Stimulated activated CD8-positive, alpha-beta memory T cell treated with anti-CD3 and anti-CD28 coated beads, Interleukin-15, amount 100 ng/mL, for 1 hour (primary cell): ENCODE results near the gene SH2D3C.
"Not testable (repeated sequence)": the region's sequence is repeated elsewhere in the genome, so short reads cannot be mapped to it uniquely, and the experiment has no call there.

Experiments
- DNase-seq: peaks from one replicate; pipeline ENCODE4 v3.0.0-alpha.2; 2020; ENCODE audit warnings: low read depth

The SH2D3C gene

DNA sequence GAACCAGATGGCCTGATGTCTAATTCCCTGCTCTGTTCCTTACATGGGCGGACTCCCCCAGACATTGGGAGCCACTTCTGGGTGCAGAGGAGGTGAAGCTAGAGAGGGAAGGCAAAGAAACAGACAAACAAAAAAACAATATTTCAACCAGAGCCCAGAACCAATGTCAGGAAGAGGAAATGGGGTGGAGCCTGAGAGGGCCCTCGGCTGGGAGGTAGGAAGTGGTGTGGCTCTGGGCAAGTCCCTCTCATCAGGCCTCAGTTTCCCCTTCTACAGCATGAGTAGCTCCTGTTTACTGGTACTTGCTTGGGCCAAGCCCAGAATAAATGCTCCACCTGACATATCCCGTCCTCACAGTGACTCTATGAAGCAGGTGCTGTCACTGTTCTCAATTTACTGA is 11.1 kb downstream of the SH2D3C start:
- no peak for DNase-seq

DNA sequence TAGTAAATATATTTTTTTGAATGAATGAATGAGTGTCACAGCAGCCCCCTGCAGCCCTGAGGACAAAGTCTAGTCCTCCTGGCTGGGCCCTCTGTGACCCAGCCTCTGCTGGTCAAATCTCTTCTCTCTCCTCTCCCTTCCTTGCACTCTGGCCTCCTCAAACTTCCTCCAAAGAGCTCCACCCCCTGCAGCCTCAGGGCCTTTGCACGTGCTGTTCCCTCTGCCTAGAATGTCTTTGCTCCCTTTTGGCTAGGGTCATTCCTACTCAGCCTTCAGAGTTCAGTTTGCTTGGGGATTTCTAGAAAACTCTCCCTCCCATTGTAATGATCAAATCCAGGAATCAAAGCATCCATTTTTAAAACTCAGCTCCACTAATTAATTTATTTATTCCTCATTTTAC is 13.0 kb downstream of the SH2D3C start:
- no peak for DNase-seq

DNA sequence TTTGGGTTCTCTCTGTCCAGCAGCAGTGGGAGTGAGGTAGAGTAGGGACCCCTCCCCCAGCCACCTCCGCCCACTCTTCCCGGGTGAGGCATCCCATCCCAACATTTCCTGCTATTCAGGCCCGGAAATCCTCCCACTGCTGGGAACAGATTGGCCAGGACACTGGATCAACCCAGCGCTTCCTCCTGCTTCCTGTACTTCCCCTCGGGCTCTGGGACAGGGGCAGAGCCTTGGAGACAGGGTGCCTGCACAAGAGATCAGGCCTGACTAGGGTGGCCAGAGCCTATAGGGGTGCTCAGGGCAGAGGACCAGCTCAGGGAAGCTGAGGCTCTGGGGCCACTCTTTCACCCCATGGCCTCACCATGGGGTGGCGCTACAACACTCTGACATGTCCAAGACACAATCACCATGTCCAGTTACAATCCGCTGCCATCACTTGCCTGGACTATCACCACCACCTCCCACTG is 14.5 kb downstream of the SH2D3C start:
- no peak for DNase-seq

DNA sequence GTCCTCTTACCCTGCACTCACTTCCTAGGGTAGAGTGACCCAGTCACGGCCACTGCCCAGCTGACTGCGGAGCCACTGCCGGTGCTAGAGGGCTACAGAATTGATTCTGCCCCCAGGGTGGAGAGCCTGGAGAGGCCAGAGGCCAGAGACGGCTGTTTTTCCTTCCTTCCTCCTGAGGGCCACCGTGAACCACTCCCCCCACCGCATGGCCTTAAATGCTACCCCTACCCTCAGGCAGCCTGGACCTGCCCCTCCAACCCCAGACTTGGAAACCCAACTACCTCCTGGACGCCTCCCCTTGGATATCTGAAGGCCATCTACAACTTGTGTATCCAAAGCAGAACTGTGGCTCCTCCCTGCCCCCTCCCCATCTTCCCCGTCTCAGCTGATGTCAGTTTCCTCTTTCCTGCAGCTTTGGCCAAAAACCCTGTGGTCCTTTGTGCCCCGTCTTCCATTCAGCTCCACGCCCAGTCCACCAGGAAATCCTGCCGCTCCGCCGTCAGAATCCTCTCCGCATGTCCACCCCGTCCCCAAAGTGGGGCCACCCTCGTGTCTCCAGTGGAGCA is 16.3 kb downstream of the SH2D3C start:
- no peak for DNase-seq

DNA sequence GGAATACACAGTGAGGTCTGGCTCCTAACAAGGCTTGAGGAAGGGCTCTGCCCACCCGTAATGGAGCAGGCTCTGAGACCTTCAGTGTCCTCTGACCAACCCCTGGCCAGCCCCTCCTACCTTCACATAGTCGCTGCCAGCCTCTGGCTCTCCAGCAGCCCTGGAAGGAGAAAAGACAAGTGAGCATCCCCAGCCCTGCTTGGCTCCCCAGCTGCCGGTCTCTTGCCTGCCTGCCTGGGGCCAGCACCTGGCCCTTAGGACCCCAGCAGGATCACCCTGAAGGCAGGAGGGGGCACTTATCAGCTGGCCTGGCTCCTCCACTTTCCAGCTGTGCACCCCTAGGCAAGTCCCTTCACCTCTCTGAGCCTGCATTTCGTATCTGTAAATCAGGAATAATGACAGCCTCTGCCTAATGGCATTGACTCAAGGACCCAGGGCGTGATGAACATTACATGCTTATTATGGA is 16.9 kb downstream of the SH2D3C start:
- no peak for DNase-seq

- no peak for DNase-seq
Observed at GRCh38 chr9:127761061-127761460, 17.4 kb downstream of the SH2D3C start.

GRCh38 chr9:127758843-127759242 is 19.6 kb downstream of the SH2D3C start:
- DNase-seq = no peak

DNA sequence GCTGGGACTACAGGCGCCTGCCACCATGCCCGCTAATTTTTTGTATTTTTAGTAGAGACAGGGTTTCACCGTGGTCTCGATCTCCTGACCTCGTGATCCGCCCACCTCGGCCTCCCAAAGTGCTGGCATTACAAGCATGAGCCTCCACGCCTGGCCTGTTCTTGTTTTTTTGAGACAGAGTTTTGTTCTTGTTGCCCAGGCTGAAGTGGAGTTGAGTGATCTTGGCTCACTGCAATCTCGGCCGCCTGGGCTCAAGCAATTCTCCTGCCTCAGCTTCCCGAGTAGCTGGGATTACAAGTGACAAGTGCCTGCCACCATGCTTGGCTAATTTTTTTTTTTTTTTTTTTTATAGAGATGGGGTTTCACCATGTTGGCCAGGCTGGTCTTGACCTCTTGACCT is 21.7 kb downstream of the SH2D3C start:
- not testable (repeated sequence) for DNase-seq

- DNase-seq = no peak
Observed at GRCh38 chr9:127756233-127756632, 22.2 kb downstream of the SH2D3C start.

- no peak for DNase-seq
Observed at GRCh38 chr9:127755061-127756060, 23.1 kb downstream of the SH2D3C start.

DNA sequence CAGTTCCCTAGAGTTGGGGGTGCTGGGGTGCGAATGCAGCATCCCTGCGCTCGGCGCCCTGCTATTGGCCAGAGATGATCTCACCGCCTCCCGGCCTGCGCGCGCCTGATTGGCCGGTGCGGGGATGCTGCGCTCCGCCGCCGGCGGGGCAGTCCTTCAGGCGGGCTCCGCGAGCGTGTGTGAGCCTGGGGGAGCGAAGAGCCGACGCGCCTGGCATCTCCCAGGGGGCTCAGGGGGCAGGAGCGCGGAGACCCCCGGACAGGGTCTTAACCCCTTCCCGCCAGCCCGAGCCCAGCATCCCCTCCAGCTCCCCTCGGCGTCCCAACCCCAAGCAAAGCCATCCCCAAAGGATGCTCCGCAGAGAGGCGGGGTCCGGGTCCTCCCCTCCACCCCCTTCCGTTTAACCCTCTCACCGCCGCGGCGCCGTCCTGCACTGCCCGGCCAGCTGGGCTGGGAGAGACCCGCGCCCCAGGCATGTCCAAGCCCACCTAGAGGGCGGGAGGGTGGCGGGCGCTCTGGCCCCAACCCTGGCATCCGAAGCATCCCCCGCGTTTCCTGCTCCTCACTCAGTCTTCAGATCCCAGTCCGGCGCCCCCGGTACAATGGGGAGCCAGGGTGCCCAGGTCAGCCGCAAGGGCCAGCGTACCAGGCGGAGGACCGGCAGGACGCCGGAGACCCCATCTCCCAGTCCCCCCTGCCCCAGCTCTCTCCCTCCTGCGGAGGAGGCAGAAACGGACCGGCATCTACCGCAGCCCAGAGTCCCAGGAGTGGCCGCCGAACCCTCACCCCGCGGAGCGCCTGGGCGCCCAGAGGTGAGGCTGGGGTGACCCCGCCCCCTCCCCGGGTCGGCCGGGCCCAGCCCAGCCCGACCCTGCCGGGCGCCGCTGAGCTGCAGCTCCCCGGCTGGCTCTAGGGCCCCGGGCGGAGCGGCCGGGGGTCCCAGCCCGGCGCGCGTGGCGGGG is 24.1 kb downstream of the SH2D3C start:
- DNase-seq = no peak

DNA sequence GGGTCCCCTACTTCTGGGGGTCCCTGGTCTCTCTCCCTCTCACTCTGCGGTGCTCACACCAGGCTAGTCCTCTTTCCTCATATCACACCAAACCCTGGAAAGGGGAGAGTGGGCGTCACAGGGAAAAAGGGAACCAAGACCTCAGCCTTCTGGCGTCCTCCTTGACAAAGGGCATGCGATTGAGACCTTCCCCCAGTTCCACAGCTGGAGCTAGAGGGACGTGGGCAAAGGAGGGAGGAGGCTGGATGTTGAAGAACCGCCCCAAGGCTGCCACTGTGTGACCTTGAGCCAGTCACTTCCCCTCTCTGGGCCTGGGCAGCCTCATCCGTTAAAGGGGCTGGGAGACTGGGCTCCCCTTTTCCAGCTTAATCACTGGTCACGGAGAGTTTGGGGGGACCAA is 24.8 kb downstream of the SH2D3C start:
- DNase-seq = no peak

- no peak for DNase-seq
Observed at GRCh38 chr9:127753148-127753547, 25.3 kb downstream of the SH2D3C start.

- DNase-seq = no peak
Observed at GRCh38 chr9:127751269-127752054, 27.0 kb downstream of the SH2D3C start.

DNA sequence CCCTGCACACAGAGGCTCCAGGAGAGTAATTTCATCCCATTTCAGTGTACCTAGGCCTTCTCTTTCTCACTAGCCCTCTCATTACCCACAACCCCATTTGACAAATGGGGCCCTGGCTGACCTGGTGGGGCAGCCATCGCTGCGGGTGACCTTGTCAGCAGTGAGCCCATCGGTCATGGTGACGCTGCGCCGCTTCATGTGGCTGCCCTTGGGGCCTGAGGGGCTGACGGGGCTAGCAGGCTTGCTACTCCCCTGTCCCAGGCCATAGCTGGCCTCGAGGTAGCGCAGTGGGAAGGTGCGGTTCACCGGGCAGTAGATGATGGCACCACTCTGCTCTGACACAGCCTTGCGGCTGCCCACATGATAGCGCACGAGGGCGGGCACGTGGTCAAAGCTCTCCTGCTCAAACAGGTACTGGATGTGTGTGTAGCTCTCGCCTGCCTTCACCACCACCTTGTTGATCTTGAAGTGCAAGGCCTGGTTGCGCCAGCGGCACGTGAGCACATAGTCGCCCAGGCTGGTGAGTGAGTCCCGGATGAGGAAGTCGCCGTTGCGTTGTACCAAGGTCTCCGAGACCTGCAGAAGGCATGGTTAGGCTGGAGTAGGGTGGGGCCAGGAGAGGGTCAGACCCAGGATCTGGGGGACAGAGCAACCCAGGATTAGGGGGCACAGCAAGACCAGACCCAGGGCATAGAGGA is 29.2 kb downstream of the SH2D3C start:
- no peak for DNase-seq

GRCh38 chr9:127746959-127747569 is 31.4 kb downstream of the SH2D3C start:
- DNase-seq = no peak

DNA sequence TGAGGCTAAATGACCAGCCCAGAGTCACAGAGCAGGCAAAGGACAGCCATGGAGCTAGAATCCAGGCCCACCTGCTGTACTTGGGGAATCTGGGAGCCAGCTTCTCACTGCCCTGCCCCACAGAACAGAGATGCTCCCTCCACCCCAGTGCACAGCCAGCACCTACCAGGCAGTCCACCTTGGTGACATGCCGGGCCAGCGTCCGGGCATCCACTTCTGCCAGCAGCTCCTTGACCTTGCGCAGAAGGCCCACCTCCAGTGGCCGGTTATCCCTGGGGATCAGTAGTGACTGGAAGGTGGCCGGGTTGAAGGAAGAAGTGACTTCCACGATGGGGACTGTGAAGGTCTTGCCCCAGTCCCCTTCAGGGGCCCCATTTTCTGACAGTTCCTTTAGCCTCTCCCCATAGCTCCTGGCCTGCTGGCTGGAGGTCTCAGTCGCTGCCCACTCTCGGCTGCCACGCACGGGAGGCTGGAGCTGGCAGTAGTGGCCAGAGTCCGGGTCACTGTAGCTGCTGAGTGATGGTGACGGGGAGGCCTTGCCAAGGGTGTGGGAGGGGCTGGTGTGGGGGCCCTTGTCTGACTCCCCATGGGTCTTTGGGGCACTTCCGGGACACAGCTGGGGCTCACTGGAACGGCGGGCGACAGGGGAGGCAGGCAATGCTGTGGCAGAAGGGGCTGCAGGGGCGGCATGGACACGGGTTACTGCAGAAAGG is 33.9 kb downstream of the SH2D3C start:
- DNase-seq = no peak

GRCh38 chr9:127742435-127743088 is 35.9 kb downstream of the SH2D3C start:
- no peak for DNase-seq

GRCh38 chr9:127741831-127742434 is 36.5 kb downstream of the SH2D3C start:
- DNase-seq = no peak
